ENCODE data around the gene NKAPL.

GRCh38 chr6:28245206-28245941 is 13.7 kb upstream of the NKAPL start:
- TF ChIP-seq CTCF (IDR thresholded peaks at IDR 0.05) (no peak), POLR2AphosphoS5 (IDR thresholded peaks at IDR 0.05) (no peak), POLR2A (IDR thresholded peaks at IDR 0.05) (no peak)

All from transverse colon (tissue), 4 donors.